OCI-LY7 (cell line): ENCODE measurements around the gene INPP4A. TPM values are rescaled to one million over a fixed set of nuclear protein-coding genes. Genes with fewer than 3 reads are reported as not detected.

Experiments used
- BruUV-seq: library from RNA; stranded (reverse); fragments of 400-500 nt; replicated peaks from 2 replicates; lab custom pipeline; 2021; lab: Mats Ljungman, UMichigan
- CTCF ChIA-PET: fragments of 300-600 bp; sonication (Branson Sonifier 250); formaldehyde crosslinking; loops from one replicate; lab custom pipeline; 2022; ENCODE audit warnings: antibody characterized with exemption; ENCODE audit not compliant: unreplicated experiment; lab: Charles Lee
- POLR2A ChIA-PET: fragments of 300-600 bp; sonication (Branson Sonifier 250); formaldehyde crosslinking; loops from one replicate; lab custom pipeline; 2022; ENCODE audit warnings: antibody characterized with exemption; lab: Charles Lee
- DNase-seq: peaks from one replicate; pipeline ENCODE4 v3.0.0-alpha.2; 2015; ENCODE audit warnings: low spot score
- H2AFZ ChIP-seq: fragments of 200-600 bp; sonication (generic), shearing (Covaris generic); 2 replicates; pipeline ENCODE4 v1.6.1; 2014; ENCODE audit warnings: mild to moderate bottlenecking, antibody characterized with exemption, low read length, moderate library complexity
- H3K27ac ChIP-seq: fragments of 200-600 bp; sonication (generic); 2 replicates; pipeline ENCODE4 v1.5.1; 2014; ENCODE audit warnings: mixed run types, low read depth, mild to moderate bottlenecking, moderate library complexity, low read length, inconsistent platforms; ENCODE audit not compliant: poor library complexity, severe bottlenecking
- H3K36me3 ChIP-seq: fragments of 200-600 bp; sonication (generic); 2 replicates; pipeline ENCODE4 v1.6.1; 2014; ENCODE audit warnings: mild to moderate bottlenecking, antibody characterized with exemption, low read length, moderate library complexity, mixed read lengths; ENCODE audit not compliant: insufficient read depth
- H3K4me1 ChIP-seq: fragments of 200-600 bp; sonication (generic); 2 replicates; pipeline ENCODE4 v1.5.1; 2014; ENCODE audit warnings: mild to moderate bottlenecking, low read length; ENCODE audit not compliant: insufficient read depth, poor library complexity, severe bottlenecking
- H3K4me2 ChIP-seq: fragments of 200-600 bp; sonication (generic); 2 replicates; pipeline ENCODE4 v1.6.1; 2014; ENCODE audit warnings: mild to moderate bottlenecking, low read length
- H3K4me3 ChIP-seq: fragments of 200-600 bp; sonication (generic); 2 replicates; pipeline ENCODE4 v1.5.1; 2014; ENCODE audit warnings: mild to moderate bottlenecking, low read depth, low read length; ENCODE audit not compliant: poor library complexity, severe bottlenecking
- H3K79me2 ChIP-seq: fragments of 200-600 bp; sonication (generic); 2 replicates; pipeline ENCODE4 v1.6.1; 2016; ENCODE audit warnings: low read depth, mild to moderate bottlenecking, low read length, moderate library complexity, mixed read lengths; ENCODE audit not compliant: insufficient read depth
- H3K9me2 ChIP-seq: fragments of 200-600 bp; sonication (generic); 2 replicates; pipeline ENCODE4 v1.6.1; 2016; ENCODE audit warnings: mild to moderate bottlenecking, low read length, mixed read lengths; ENCODE audit not compliant: insufficient read depth
- H3K9me3 ChIP-seq: fragments of 200-600 bp; sonication (generic); 2 replicates; pipeline ENCODE4 v1.6.1; 2014; ENCODE audit warnings: mild to moderate bottlenecking, mixed run types, low read length, mixed read lengths
- H4K20me1 ChIP-seq: fragments of 200-600 bp; sonication (generic); 2 replicates; pipeline ENCODE4 v1.6.1; 2014; ENCODE audit warnings: mild to moderate bottlenecking, antibody characterized with exemption, low read length, moderate library complexity, mixed read lengths; ENCODE audit not compliant: insufficient read depth
- EZH2phosphoT487 ChIP-seq: fragments of 200-600 bp; sonication (generic); IDR thresholded peaks from 2 replicates; pipeline ENCODE4 v1.6.1; 2018; ENCODE audit warnings: low read depth, borderline replicate concordance, mild to moderate bottlenecking, mixed run types, antibody characterized with exemption, low read length, moderate library complexity, mixed read lengths
- intact Hi-C: fragments of 100-400 bp; cut with micrococcal nuclease; formaldehyde crosslinking; loops from one replicate; pipeline ENCODE4 v1.10.0; 2022; ENCODE audit not compliant: unreplicated experiment
- total RNA-seq, 2 experiments: library from RNA; depleted of rRNA in 1 of 2; stranded (reverse); fragments of >200 nt in 1 of 2; shearing (Covaris generic) in 1 of 2; gene quantifications; 2 replicates each; pipeline ENCODE4 v1.2.3, GENCODE V29; 2014 to 2022
- TF ChIP-seq, protein P1 (sequence below): fragments of 200-600 bp; sonication (generic); conservative IDR thresholded peaks from 2 replicates; pipeline ENCODE4 v1.5.1; 2014; ENCODE audit warnings: mild to moderate bottlenecking, antibody characterized with exemption, low read length, moderate library complexity, mixed read lengths

The INPP4A gene
- total RNA-seq, 2 experiments from 2014 or later, result 28.5 to 28.6 TPM

DNA sequence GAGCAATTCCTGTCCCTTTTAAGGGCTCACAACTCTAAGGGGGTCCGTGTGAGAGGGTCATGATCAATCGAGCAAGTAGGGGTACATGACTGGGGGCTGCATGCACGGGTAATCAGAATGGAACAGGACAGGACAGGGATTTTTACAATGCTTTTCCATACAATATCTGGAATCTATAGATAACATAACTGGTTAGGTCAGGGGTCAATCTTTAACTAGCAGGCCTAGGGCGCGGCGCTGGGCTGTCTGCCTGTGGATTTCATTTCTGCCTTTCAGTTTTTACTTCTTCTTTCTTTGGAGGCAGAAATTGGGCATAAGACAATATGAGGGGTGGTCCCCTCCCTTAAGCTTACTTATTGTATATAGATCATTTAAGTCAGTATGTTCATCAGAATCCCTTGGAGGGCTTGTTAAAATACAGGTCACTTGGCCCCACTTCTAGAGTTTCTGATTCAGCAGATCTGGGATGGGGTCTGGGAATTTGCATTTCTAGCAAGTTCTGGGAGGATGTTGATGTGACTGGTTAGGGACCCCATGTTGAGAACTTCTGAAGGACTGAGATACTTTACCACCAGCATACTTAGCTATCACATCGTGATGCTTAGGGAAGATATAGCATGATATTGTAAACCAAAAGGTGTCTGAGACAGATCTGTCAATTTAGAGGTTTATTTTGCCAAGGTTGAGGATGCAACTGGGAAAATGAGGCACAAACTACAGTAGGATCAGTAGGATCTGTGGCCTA is 2.8 kb upstream of the INPP4A start:
- BruUV-seq, result no TSS peak
- H3K4me3 ChIP-seq, result no peak overlapping the region
- no peaks in the 10 kb centered on the region for H3K9me2 ChIP-seq
- TF ChIP-seq, protein P1, sequence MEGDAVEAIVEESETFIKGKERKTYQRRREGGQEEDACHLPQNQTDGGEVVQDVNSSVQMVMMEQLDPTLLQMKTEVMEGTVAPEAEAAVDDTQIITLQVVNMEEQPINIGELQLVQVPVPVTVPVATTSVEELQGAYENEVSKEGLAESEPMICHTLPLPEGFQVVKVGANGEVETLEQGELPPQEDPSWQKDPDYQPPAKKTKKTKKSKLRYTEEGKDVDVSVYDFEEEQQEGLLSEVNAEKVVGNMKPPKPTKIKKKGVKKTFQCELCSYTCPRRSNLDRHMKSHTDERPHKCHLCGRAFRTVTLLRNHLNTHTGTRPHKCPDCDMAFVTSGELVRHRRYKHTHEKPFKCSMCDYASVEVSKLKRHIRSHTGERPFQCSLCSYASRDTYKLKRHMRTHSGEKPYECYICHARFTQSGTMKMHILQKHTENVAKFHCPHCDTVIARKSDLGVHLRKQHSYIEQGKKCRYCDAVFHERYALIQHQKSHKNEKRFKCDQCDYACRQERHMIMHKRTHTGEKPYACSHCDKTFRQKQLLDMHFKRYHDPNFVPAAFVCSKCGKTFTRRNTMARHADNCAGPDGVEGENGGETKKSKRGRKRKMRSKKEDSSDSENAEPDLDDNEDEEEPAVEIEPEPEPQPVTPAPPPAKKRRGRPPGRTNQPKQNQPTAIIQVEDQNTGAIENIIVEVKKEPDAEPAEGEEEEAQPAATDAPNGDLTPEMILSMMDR, result no peak
- no peak for TF ChIP-seq EZH2phosphoT487
- no peak overlapping the region for H3K4me2 ChIP-seq
- intact Hi-C loops, result loop anchor here (5.0 to 10.0 kb wide), 2 partner anchors 105 to 163 kb away; partner anchors contain the start of genes COA5 and UNC50
- H3K27ac ChIP-seq, result no peak overlapping the region
- POLR2A ChIA-PET, result no interaction called here
- no peak overlapping the region for H2AFZ ChIP-seq
- CTCF ChIA-PET, result no interaction called here
- H3K36me3 ChIP-seq, result no peaks in the 10 kb centered on the region
- H3K4me1 ChIP-seq, result peaks cover 25% of the 10 kb centered on the region
- DNase-seq, result no peak
- H3K79me2 ChIP-seq, result peaks cover 14% of the 10 kb centered on the region; the same call in 1 of the 2 replicates
- H4K20me1 ChIP-seq, result peaks cover 9% of the 10 kb centered on the region; the same call in 1 of the 2 replicates
- peaks cover 7% of the 10 kb centered on the region for H3K9me3 ChIP-seq

- Histone ChIP-seq H3K79me2 (peaks cover 14% of the 10 kb centered on the region; the same call in 1 of the 2 replicates), H4K20me1 (peaks cover 9% of the 10 kb centered on the region; the same call in 1 of the 2 replicates), H3K9me3 (peaks cover 7% of the 10 kb centered on the region), H3K9me2 (no peaks in the 10 kb centered on the region), H3K4me3 (no peak overlapping the region), H3K36me3 (no peaks in the 10 kb centered on the region), H2AFZ (no peak overlapping the region), H3K27ac (no peak overlapping the region), H3K4me2 (no peak overlapping the region), H3K4me1 (peaks cover 25% of the 10 kb centered on the region)
- DNase-seq, result no peak
- TF ChIP-seq, protein P1, result no peak
- no peak for TF ChIP-seq EZH2phosphoT487
- intact Hi-C loops, result loop anchor here (5.0 to 10.0 kb wide), 2 partner anchors 105 to 162 kb away; partner anchors contain the start of genes COA5 and UNC50
- ChIA-PET POLR2A (no interaction called here), CTCF (no interaction called here)
- no TSS peak for BruUV-seq
These were observed 2.2 kb upstream of the INPP4A start for GRCh38 chr2:98442488-98442887.
